CD4-positive, alpha-beta T cell (primary cell): Measurements from ENCODE around the gene ERC2. TPM values are rescaled to one million over a fixed set of nuclear protein-coding genes. Genes with fewer than 3 reads are reported as not detected.

ENCODE experiments used
- ATAC-seq: fragments of 200-7000 bp; cut with Tn5 transposase; one replicate; pipeline ENCODE4 v1.10.0; 2022; ENCODE audit warnings: mild to moderate bottlenecking; ENCODE audit not compliant: poor library complexity
- CTCF ChIA-PET: fragments of 350-600 bp; sonication (Branson Sonifier 250); formaldehyde crosslinking; loops from one replicate; lab custom pipeline; 2021; ENCODE audit warnings: antibody characterized with exemption, inconsistent platforms; lab: Charles Lee
- POLR2A ChIA-PET: fragments of 350-600 bp; sonication (Branson Sonifier 250); formaldehyde crosslinking; loops from one replicate; lab custom pipeline; 2021; ENCODE audit warnings: antibody characterized with exemption, inconsistent platforms; lab: Charles Lee
- DNase-seq, 14 experiments: peaks; one replicate each; pipeline ENCODE4 v3.0.0-alpha.2; 2013 to 2020; ENCODE audit warnings: mixed read lengths in 2 of 14
- H3K27ac ChIP-seq, 2 donors: one replicate each; pipeline versions ENCODE4 v1.5.1 to v1.7.0; 2013; ENCODE audit warnings: low read length in 2 of 2, low read depth in 1 of 2, mild to moderate bottlenecking in 1 of 2
- H3K27me3 ChIP-seq, 2 experiments: 1 replicate in 1 of 2; 2 replicates in 1 of 2; pipeline versions ENCODE4 v1.6.1 to v1.7.0; 2013; ENCODE audit warnings: low read length in 2 of 2, control low read depth in 1 of 2, mild to moderate bottlenecking in 1 of 2, moderate library complexity in 1 of 2; ENCODE audit not compliant: insufficient read depth in 2 of 2, control insufficient read depth in 1 of 2
- H3K36me3 ChIP-seq: one replicate; pipeline ENCODE4 v1.6.1; 2013; ENCODE audit warnings: low read length, control low read depth; ENCODE audit not compliant: insufficient read depth
- H3K4me1 ChIP-seq: one replicate; pipeline ENCODE4 v1.6.1; 2013; ENCODE audit warnings: low read length, control low read depth; ENCODE audit not compliant: insufficient read depth
- H3K4me3 ChIP-seq: one replicate; pipeline ENCODE4 v1.5.1; 2013; ENCODE audit warnings: mild to moderate bottlenecking, low read length, moderate library complexity
- H3K9me3 ChIP-seq, 2 experiments: 1 replicate in 1 of 2; 2 replicates in 1 of 2; pipeline versions ENCODE4 v1.6.1 to v1.7.0; 2013; ENCODE audit warnings: low read length in 2 of 2, mild to moderate bottlenecking in 2 of 2, control low read depth in 1 of 2, moderate library complexity in 1 of 2; ENCODE audit not compliant: control insufficient read depth in 1 of 2, insufficient read depth in 1 of 2
- H3K27ac Mint-ChIP-seq: one replicate; pipeline ENCODE4 v1.8.0; 2020; ENCODE audit warnings: mixed read lengths
- H3K27me3 Mint-ChIP-seq: one replicate; pipeline ENCODE4 v1.8.0; 2021; ENCODE audit warnings: mixed read lengths
- H3K36me3 Mint-ChIP-seq: one replicate; pipeline ENCODE4 v1.8.0; 2021; ENCODE audit warnings: low read depth, mixed read lengths
- H3K4me1 Mint-ChIP-seq: one replicate; pipeline ENCODE4 v1.8.0; 2021; ENCODE audit warnings: low read depth, mixed read lengths
- H3K4me3 Mint-ChIP-seq: one replicate; pipeline ENCODE4 v1.8.0; 2020; ENCODE audit warnings: mild to moderate bottlenecking, mixed read lengths
- H3K9me3 Mint-ChIP-seq: one replicate; pipeline ENCODE4 v1.8.0; 2020; ENCODE audit warnings: mixed read lengths
- intact Hi-C, 2 experiments: fragments of 100-400 bp; cut with DNase I in 1 of 2; cut with micrococcal nuclease in 1 of 2; formaldehyde crosslinking; loops; one replicate each; pipeline versions ENCODE4 v1.15.1 to v1.9.0; 2023 to 2025; cut with DNase I, micrococcal nuclease
- total RNA-seq, 174 experiments: library from RNA in 2 of 174; stranded (reverse) in 2 of 174; gene quantifications; one replicate each; pipeline ENCODE4 v1.2.3 and lab custom pipeline; 2021 to 2026
- TF ChIP-seq, protein P1 (sequence below): fragments of 200-600 bp; IDR thresholded peaks from one replicate; pipeline ENCODE4 v1.8.0; 2022; ENCODE audit warnings: antibody characterized with exemption, mild to moderate bottlenecking

Gene ERC2
- total RNA-seq, 2 experiments from 2014 or later = not detected

DNA sequence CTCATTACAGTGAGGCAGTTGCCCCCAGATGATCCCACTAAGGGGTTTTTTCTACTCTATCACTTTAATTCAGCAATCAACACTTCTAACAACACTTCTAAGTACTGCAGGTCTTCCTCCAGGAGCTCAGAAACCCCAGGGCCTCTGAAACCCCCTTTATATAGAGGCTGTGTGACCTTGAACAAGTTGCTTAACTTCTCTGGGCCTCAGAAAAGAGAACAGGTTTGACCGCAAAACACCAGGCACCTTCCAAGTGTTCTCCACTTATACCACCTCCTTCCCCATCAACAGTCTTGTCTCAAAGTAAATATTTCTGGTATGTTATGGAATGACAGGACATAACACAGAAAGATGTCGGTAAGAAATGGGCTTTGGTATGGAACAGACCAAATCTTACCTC, 895.5 kb downstream of the ERC2 start:
- no peaks in the 10 kb centered on the region for H3K4me1 ChIP-seq
- Mint-ChIP-seq H3K4me3 (no peak overlapping the region), H3K9me3 (no peaks in the 10 kb centered on the region), H3K4me1 (no peaks in the 10 kb centered on the region), H3K27me3 (no peaks in the 10 kb centered on the region), H3K27ac (no peak overlapping the region), H3K36me3 (no peaks in the 10 kb centered on the region)
- H3K4me3 ChIP-seq = no peak overlapping the region
- ChIA-PET POLR2A (no interaction called here), CTCF (no interaction called here)
- H3K9me3 ChIP-seq = peaks cover 0 to 11% of the 10 kb centered on the region in 2 experiments
- H3K27me3 ChIP-seq = no peaks in the 10 kb centered on the region
- H3K27ac ChIP-seq = no peak overlapping the region
- DNase-seq (no peak), ATAC-seq (no peak)
- intact Hi-C loops = no loop called here
- TF ChIP-seq, protein P1, sequence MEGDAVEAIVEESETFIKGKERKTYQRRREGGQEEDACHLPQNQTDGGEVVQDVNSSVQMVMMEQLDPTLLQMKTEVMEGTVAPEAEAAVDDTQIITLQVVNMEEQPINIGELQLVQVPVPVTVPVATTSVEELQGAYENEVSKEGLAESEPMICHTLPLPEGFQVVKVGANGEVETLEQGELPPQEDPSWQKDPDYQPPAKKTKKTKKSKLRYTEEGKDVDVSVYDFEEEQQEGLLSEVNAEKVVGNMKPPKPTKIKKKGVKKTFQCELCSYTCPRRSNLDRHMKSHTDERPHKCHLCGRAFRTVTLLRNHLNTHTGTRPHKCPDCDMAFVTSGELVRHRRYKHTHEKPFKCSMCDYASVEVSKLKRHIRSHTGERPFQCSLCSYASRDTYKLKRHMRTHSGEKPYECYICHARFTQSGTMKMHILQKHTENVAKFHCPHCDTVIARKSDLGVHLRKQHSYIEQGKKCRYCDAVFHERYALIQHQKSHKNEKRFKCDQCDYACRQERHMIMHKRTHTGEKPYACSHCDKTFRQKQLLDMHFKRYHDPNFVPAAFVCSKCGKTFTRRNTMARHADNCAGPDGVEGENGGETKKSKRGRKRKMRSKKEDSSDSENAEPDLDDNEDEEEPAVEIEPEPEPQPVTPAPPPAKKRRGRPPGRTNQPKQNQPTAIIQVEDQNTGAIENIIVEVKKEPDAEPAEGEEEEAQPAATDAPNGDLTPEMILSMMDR = no peak
- no peaks in the 10 kb centered on the region for H3K36me3 ChIP-seq

DNA sequence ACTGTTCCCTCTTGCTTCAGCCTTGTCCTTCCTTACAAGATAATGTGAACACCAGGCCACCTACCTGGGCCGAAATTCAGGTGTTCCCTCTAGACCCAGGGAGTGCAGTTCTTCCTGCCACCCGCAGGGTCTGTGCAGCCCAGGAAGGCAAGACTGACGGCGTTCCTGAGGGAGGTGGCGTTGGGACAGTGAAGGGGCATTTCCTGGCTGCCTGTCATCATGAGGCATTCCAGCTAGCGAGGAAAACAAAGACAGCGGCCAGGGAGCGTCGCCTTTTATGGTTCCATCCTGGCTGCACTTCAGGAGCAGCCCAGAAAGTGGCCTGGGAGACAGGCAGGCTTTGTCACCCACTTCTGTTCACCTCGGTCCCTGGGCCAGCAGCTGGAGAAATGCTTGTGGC, 896.4 kb downstream of the ERC2 start:
- H3K4me3 Mint-ChIP-seq = no peak overlapping the region

DNA sequence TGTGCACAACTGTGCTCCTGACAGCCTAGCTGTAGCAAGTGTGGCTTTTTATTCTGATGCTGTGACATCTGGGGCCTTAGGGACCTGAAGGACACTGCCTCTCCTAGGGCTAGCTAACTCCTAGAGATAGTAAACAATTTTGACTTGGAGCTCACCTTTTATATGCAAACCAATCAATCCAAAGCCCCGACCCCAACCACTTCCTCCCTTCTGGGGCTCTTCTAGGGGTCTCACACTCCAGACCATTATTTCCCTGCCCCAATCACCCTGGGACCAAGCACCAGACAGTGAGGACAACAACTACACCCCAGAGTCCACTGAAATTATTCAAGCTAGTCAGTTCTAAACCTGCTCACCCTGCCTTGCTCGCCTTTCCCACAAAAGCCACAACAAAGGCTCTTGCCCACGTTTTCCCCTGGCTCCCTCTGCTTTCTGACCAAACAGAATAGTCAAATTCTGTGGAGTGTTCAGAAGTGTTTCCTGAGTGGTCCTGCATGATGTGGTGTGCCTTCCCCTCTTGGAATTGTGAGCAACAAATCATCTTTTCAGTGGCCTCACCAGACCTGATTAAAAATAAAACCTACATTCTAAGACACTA, 897.0 kb downstream of the ERC2 start:
- no peak overlapping the region for H3K4me3 Mint-ChIP-seq
- POLR2A ChIA-PET = no interaction called here
- H3K27me3 Mint-ChIP-seq = no peaks in the 10 kb centered on the region

More for the DNA sequence above, 896.4 kb downstream of the ERC2 start:
- no peaks in the 10 kb centered on the region for H3K4me1 ChIP-seq
- DNase-seq = no peak
- H3K4me3 ChIP-seq = no peak overlapping the region
- Mint-ChIP-seq H3K36me3 (no peaks in the 10 kb centered on the region), H3K9me3 (no peaks in the 10 kb centered on the region), H3K27me3 (no peaks in the 10 kb centered on the region), H3K27ac (no peak overlapping the region), H3K4me1 (no peaks in the 10 kb centered on the region)
- ChIA-PET CTCF (no interaction called here), POLR2A (no interaction called here)
- no peaks in the 10 kb centered on the region for H3K36me3 ChIP-seq
- H3K27me3 ChIP-seq = no peaks in the 10 kb centered on the region
- H3K9me3 ChIP-seq = peaks cover 0 to 11% of the 10 kb centered on the region in 2 experiments
- no peak for ATAC-seq
- intact Hi-C loops = no loop called here
- no peak overlapping the region for H3K27ac ChIP-seq
- TF ChIP-seq, protein P1 = no peak

More for the DNA sequence above, 897.0 kb downstream of the ERC2 start:
- TF ChIP-seq, protein P1 = no peak
- Histone ChIP-seq H3K4me3 (no peak overlapping the region), H3K27me3 (no peaks in the 10 kb centered on the region), H3K4me1 (no peaks in the 10 kb centered on the region), H3K9me3 (peaks cover 0 to 6% of the 10 kb centered on the region in 2 experiments), H3K27ac (no peak overlapping the region), H3K36me3 (no peaks in the 10 kb centered on the region)
- H3K4me1 Mint-ChIP-seq = no peaks in the 10 kb centered on the region
- no peak for ATAC-seq
- no peaks in the 10 kb centered on the region for H3K36me3 Mint-ChIP-seq
- CTCF ChIA-PET = no interaction called here
- H3K27ac Mint-ChIP-seq = no peak overlapping the region
- H3K9me3 Mint-ChIP-seq = no peaks in the 10 kb centered on the region
- no peak for DNase-seq
- intact Hi-C loops = no loop called here
